ENCODE data around the gene SPTBN2.

DNA sequence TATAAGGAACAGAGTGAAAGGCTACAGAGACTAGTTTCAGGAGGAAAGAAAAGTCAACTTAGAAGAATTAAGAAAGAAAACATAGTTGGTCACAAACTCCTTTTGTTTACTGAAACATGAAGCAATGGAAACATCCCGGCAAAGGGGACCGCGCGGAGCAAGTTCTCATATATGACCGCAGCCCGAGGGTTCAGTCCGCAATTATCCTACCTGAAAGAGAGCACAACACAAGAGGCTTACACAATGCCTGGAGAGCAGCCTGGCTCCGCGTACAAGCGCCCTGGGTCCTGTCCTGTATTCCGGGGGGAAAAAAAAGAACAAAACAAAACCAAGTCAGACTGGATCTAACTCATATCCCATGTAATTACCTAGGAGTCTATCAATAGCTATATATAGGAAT, 63.6 kb downstream of the SPTBN2 start:
- TF ChIP-seq, protein P1, sequence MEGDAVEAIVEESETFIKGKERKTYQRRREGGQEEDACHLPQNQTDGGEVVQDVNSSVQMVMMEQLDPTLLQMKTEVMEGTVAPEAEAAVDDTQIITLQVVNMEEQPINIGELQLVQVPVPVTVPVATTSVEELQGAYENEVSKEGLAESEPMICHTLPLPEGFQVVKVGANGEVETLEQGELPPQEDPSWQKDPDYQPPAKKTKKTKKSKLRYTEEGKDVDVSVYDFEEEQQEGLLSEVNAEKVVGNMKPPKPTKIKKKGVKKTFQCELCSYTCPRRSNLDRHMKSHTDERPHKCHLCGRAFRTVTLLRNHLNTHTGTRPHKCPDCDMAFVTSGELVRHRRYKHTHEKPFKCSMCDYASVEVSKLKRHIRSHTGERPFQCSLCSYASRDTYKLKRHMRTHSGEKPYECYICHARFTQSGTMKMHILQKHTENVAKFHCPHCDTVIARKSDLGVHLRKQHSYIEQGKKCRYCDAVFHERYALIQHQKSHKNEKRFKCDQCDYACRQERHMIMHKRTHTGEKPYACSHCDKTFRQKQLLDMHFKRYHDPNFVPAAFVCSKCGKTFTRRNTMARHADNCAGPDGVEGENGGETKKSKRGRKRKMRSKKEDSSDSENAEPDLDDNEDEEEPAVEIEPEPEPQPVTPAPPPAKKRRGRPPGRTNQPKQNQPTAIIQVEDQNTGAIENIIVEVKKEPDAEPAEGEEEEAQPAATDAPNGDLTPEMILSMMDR (IDR thresholded peaks at IDR 0.05; ENCODE audit: extremely low read depth in 1 of 2, insufficient read depth in 1 of 2, low read depth in 1 of 2, low read length in 2 of 2), result no peak
- no peak for TF ChIP-seq POLR2AphosphoS5 (IDR thresholded peaks at IDR 0.05; ENCODE audit: insufficient read depth, low read depth, low read length)
- TF ChIP-seq POLR2A (IDR thresholded peaks at IDR 0.05; ENCODE audit: low read depth, low read length), result no peak
- no peak for TF ChIP-seq EZH2 (IDR thresholded peaks at IDR 0.05; ENCODE audit: borderline replicate concordance, low read depth, low read length, severe bottlenecking)
- TF ChIP-seq, protein P2, sequence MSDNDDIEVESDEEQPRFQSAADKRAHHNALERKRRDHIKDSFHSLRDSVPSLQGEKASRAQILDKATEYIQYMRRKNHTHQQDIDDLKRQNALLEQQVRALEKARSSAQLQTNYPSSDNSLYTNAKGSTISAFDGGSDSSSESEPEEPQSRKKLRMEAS (IDR thresholded peaks at IDR 0.05; ENCODE audit: insufficient read depth, insufficient read length), result no peak
- TF ChIP-seq JUN (IDR thresholded peaks at IDR 0.05; ENCODE audit: borderline replicate concordance, insufficient read depth, insufficient read length, low read depth), result no peak
- TF ChIP-seq FOS (IDR thresholded peaks at IDR 0.05; ENCODE audit: borderline replicate concordance, insufficient read depth, low read length), result no peak
- no peak for TF ChIP-seq GATA2 (IDR thresholded peaks at IDR 0.05; ENCODE audit: insufficient read depth, insufficient read length, low read depth, low read length)

Measured in endothelial cell of umbilical vein (primary cell).